ENCODE data around the gene ULK3.

The ULK3 gene

GRCh38 chr15:74857671-74858368 lies 14.9 kb upstream of the ULK3 start:
- in situ Hi-C loops (cut with HindIII; ENCODE audit: low sequenced_read_pairs), result no loop called here
- DNase-seq (ENCODE audit: low read depth), result no peak
- no peak overlapping the region for H3K4me3 ChIP-seq (ENCODE audit: low read depth, low read length)
- no peak for TF ChIP-seq CTCF (IDR thresholded peaks at IDR 0.05; ENCODE audit: low read depth, low read length, missing control alignments)

GRCh38 chr15:74857082-74857655 lies 14.2 kb upstream of the ULK3 start:
- in situ Hi-C loops (cut with HindIII; ENCODE audit: low sequenced_read_pairs), result no loop called here
- no peak for TF ChIP-seq CTCF (IDR thresholded peaks at IDR 0.05; ENCODE audit: low read depth, low read length, missing control alignments)
- no peak for DNase-seq (ENCODE audit: low read depth)
- no peak overlapping the region for H3K4me3 ChIP-seq (ENCODE audit: low read depth, low read length)

GRCh38 chr15:74856537-74856936 lies 13.6 kb upstream of the ULK3 start:
- DNase-seq (ENCODE audit: low read depth), result no peak
- in situ Hi-C loops (cut with HindIII; ENCODE audit: low sequenced_read_pairs), result no loop called here
- no peak for TF ChIP-seq CTCF (IDR thresholded peaks at IDR 0.05; ENCODE audit: low read depth, low read length, missing control alignments)
- H3K4me3 ChIP-seq (ENCODE audit: low read depth, low read length), result no peak overlapping the region

GRCh38 chr15:74855857-74856256 lies 12.9 kb upstream of the ULK3 start:
- H3K4me3 ChIP-seq (ENCODE audit: low read depth, low read length), result no peak overlapping the region
- no peak for TF ChIP-seq CTCF (IDR thresholded peaks at IDR 0.05; ENCODE audit: low read depth, low read length, missing control alignments)
- DNase-seq (ENCODE audit: low read depth), result no peak
- in situ Hi-C loops (cut with HindIII; ENCODE audit: low sequenced_read_pairs), result no loop called here

- TF ChIP-seq CTCF (IDR thresholded peaks at IDR 0.05; ENCODE audit: low read depth, low read length, missing control alignments), result no peak
- H3K4me3 ChIP-seq (ENCODE audit: low read depth, low read length), result no peak overlapping the region
- no peak for DNase-seq (ENCODE audit: low read depth)
- in situ Hi-C loops (cut with HindIII; ENCODE audit: low sequenced_read_pairs), result no loop called here
These were observed 11.6 kb upstream of the ULK3 start for GRCh38 chr15:74854453-74855022.

GRCh38 chr15:74851960-74852359 lies 9.0 kb upstream of the ULK3 start:
- no peak for DNase-seq (ENCODE audit: low read depth)
- no peak overlapping the region for H3K4me3 ChIP-seq (ENCODE audit: low read depth, low read length)
- in situ Hi-C loops (cut with HindIII; ENCODE audit: low sequenced_read_pairs), result no loop called here
- no peak for TF ChIP-seq CTCF (IDR thresholded peaks at IDR 0.05; ENCODE audit: low read depth, low read length, missing control alignments)
